Measurements from ENCODE around the gene HSBP1L1.

HSBP1L1 gene

DNA sequence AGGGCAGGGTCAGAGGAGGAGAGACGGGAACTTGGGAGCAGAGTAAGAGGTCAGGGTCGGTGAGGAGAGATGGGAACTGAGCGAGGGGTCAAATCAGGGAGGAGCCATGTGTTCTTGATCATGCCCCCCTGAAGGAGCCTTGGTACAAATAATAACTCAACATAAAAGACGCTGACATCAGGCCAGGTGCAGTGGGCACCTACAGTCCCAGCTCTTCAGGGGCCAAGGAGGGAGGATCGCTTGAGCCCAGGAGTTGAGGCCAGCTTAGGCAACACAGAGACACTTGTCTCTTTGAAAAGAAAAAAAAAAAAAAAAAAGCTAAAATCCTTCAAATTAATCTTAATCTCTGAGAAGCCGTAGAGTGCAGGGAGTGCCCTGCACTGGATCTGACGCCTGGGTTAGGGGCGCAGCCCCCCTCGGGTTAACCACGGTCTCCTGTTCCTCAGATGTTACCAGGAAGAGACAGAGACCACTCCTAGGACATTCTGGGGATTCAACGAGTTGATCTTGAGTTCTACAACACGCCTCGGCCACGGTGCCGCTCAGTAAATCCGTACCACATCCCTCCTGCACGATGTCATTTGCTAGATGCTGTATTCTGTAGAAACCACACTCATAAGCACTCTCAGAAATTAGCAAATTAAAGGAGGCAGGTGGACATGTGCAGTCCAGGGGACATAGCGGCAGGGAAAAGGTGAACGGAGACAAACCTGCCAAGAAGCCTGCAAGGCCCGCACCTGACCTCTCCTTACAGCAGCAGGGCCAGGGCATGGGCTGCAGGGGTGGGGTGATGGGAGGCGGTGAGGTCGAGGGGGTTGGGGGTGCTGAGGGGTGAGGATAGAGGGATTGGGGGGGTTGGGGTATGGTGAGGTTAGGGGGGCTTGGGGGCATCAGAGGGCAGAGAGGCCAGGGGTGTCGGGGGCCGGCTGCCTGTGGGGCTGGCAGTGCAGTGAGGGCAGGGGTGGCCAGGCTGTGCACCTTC is 42.2 kb upstream of the HSBP1L1 start (continued):
- no peak for TF ChIP-seq MYNN (tag by site-specific recombination; IDR thresholded peaks at IDR 0.05; ENCODE audit: borderline replicate concordance)
- no peak for TF ChIP-seq ZNF626 (tag by site-specific recombination; IDR thresholded peaks at IDR 0.05)
- TF ChIP-seq ZNF658 (tag by site-specific recombination; IDR thresholded peaks at IDR 0.05), result no peak
- no peak for TF ChIP-seq ZIC2 (tag by site-specific recombination; IDR thresholded peaks at IDR 0.05)
- TF ChIP-seq ZFP69B (tag by site-specific recombination; IDR thresholded peaks at IDR 0.05), result no peak
- TF ChIP-seq ZNF350 (tag by site-specific recombination; IDR thresholded peaks at IDR 0.05), result no peak
- no peak for TF ChIP-seq ZSCAN4 (tag by site-specific recombination; IDR thresholded peaks at IDR 0.05)
- TF ChIP-seq SETDB1 (IDR thresholded peaks at IDR 0.05; ENCODE audit: insufficient read length, low read length), result no peak
- TF ChIP-seq ZNF354C (tag by site-specific recombination; IDR thresholded peaks at IDR 0.05; ENCODE audit: borderline replicate concordance, low read depth), result no peak
- no peak for TF ChIP-seq ZNF202 (tag by site-specific recombination; IDR thresholded peaks at IDR 0.05; ENCODE audit: borderline replicate concordance)
- TF ChIP-seq ZNF624 (tag by site-specific recombination; IDR thresholded peaks at IDR 0.05), result no peak

DNA sequence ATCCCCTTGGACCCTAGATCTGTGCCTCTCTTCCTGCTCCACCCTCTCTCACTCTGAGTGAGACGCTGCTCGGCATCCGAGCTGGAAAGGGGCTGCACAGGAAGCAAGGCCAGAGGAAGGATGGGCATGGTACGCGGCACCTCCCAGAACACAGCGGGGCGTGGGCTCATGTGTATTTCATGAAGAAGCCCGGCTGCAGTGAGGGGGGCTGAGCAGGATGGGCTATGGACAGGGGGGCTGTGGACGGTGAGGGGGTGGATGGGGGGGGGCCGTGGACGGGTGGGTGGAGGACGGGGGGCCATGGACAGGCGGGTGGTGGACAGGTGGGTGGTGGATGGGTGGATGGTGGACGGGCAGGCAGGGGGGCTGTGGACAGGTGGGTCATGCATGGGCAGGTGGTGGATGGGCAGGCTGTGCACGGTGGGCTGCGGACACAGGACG is 41.5 kb upstream of the HSBP1L1 start:
- no peak overlapping the region for H3K27ac ChIP-seq (ENCODE audit: extremely low read depth, low read depth, low read length)
- peaks cover 4 to 13% of the 10 kb centered on the region in 2 experiments; a peak in 2 of 3 replicates for H3K36me3 ChIP-seq (ENCODE audit: control insufficient read depth in 2 of 2, insufficient read depth in 1 of 2, low read length in 2 of 2)
- TF ChIP-seq ZNF791 (tag by site-specific recombination; IDR thresholded peaks at IDR 0.05) (no peak), ZNF677 (tag by site-specific recombination; IDR thresholded peaks at IDR 0.05) (no peak), ZNF394 (tag by site-specific recombination; IDR thresholded peaks at IDR 0.05; ENCODE audit: borderline replicate concordance) (no peak), ZBTB20 (tag by site-specific recombination; IDR thresholded peaks at IDR 0.05) (no peak), HOXA7 (CRISPR knock-in tag; IDR thresholded peaks at IDR 0.05; ENCODE audit: borderline replicate concordance) (no peak), ZBTB21 (tag by site-specific recombination; IDR thresholded peaks at IDR 0.05) (no peak), ZNF16 (tag by site-specific recombination; IDR thresholded peaks at IDR 0.05; ENCODE audit: low read depth) (no peak), ZNF157 (tag by site-specific recombination; IDR thresholded peaks at IDR 0.05) (no peak), ZBTB26 (tag by site-specific recombination; optimal IDR thresholded peaks at IDR 0.05) (no peak), KLF1 (tag by site-specific recombination; IDR thresholded peaks at IDR 0.05) (no peak), ZNF146 (tag by site-specific recombination; IDR thresholded peaks at IDR 0.05) (no peak), ZNF645 (tag by site-specific recombination; IDR thresholded peaks at IDR 0.05) (no peak)
- CTCF ChIA-PET, result no interaction called here
- no peak overlapping the region for H3K4me3 ChIP-seq (ENCODE audit: low read depth, low read length)
- POLR2A ChIA-PET, result no interaction called here
- H3K9me3 ChIP-seq (ENCODE audit: control insufficient read depth, insufficient read depth, low read depth, low read length), result no peaks in the 10 kb centered on the region
- no peaks in the 10 kb centered on the region for H3K4me1 ChIP-seq (ENCODE audit: control insufficient read depth, insufficient read depth, low read length)

Measured in HEK293 (cell line).